SU-DHL-6 (cell line): ENCODE results near the gene AMHR2.

ENCODE experiments used
- CTCF ChIP-seq: fragments of 200-600 bp; sonication (generic); IDR thresholded peaks from one replicate; pipeline ENCODE4 v1.5.1; 2017; ENCODE audit warnings: antibody characterized with exemption, mild to moderate bottlenecking, low read length, moderate library complexity; ENCODE audit not compliant: insufficient read depth, poor library complexity, severe bottlenecking
- EZH2phosphoT487 ChIP-seq: fragments of 200-600 bp; sonication (generic), shearing (Covaris generic); conservative IDR thresholded peaks from 2 replicates; pipeline ENCODE4 v1.6.1; 2018; ENCODE audit warnings: mild to moderate bottlenecking, antibody characterized with exemption, low read length, moderate library complexity, mixed read lengths

GRCh38 chr12:53479331-53479730 is 55.7 kb downstream of the AMHR2 start:
- TF ChIP-seq CTCF (no peak), EZH2phosphoT487 (no peak)
